Measurements from ENCODE around the gene WDR7. TPM values are rescaled to one million over a fixed set of nuclear protein-coding genes. Genes with fewer than 3 reads are reported as not detected.

The WDR7 gene
- total and polyA plus RNA-seq, 2 experiments from 2014 or later: 7.0 to 14.8 TPM

DNA sequence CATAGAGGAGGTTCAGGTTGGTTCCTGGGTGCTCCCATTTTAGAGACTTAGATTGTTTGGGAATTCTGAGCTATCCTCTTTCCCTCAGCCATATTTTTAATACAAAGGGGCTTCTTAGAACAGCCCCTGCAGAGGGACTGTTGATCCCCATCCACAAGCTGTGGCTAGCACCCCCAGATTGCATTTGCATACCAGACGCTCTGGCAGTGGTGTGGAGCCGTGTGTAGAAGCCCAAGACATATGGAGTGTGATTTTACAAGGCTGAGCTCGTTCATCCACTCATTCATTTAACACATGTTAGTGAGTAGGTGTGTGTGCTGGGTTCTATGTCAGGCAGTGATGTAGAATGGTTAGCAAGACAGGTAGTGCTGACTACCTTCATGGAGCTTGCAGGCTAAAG lies 329.0 kb downstream of the WDR7 start:
- no peaks in the 10 kb centered on the region for H3K36me3 ChIP-seq (ENCODE audit: insufficient read depth)
- H3K36me3 Mint-ChIP-seq (ENCODE audit: low read depth): no peaks in the 10 kb centered on the region

More for the DNA sequence above, 329.0 kb downstream of the WDR7 start:
- no peak overlapping the region for H2AFZ ChIP-seq
- H3K27ac ChIP-seq (ENCODE audit: low read depth): no peak overlapping the region
- no peak for DNase-seq (ENCODE audit: low spot score)
- Mint-ChIP-seq H3K4me3 (no peak overlapping the region), H3K4me1 (peaks cover 14% of the 10 kb centered on the region), H3K27me3 (ENCODE audit: insufficient read depth, low read depth, poor library complexity) (no peaks in the 10 kb centered on the region), H3K27ac (no peak overlapping the region), H3K9me3 (no peaks in the 10 kb centered on the region)
- no peaks in the 10 kb centered on the region for H3K4me1 ChIP-seq (ENCODE audit: insufficient read depth)
- no peak for TF ChIP-seq CTCF (conservative IDR thresholded peaks at IDR 0.05; ENCODE audit: low read depth in 2 of 2)
- no peak for TF ChIP-seq ZNF331 (CRISPR knock-in tag; IDR thresholded peaks at IDR 0.05; ENCODE audit: low read depth)
- no peak for TF ChIP-seq EZH2 (IDR thresholded peaks at IDR 0.05; ENCODE audit: low read depth, unreplicated experiment)
- no peak for TF ChIP-seq POLR2AphosphoS5 (IDR thresholded peaks at IDR 0.05; ENCODE audit: low read depth)
- TF ChIP-seq NANOG (IDR thresholded peaks at IDR 0.05; ENCODE audit: borderline replicate concordance): no peak
- TF ChIP-seq JUNB (IDR thresholded peaks at IDR 0.05; ENCODE audit: unreplicated experiment): no peak
- TF ChIP-seq ZNF114 (CRISPR knock-in tag; IDR thresholded peaks at IDR 0.05): no peak
- TF ChIP-seq, protein P1, sequence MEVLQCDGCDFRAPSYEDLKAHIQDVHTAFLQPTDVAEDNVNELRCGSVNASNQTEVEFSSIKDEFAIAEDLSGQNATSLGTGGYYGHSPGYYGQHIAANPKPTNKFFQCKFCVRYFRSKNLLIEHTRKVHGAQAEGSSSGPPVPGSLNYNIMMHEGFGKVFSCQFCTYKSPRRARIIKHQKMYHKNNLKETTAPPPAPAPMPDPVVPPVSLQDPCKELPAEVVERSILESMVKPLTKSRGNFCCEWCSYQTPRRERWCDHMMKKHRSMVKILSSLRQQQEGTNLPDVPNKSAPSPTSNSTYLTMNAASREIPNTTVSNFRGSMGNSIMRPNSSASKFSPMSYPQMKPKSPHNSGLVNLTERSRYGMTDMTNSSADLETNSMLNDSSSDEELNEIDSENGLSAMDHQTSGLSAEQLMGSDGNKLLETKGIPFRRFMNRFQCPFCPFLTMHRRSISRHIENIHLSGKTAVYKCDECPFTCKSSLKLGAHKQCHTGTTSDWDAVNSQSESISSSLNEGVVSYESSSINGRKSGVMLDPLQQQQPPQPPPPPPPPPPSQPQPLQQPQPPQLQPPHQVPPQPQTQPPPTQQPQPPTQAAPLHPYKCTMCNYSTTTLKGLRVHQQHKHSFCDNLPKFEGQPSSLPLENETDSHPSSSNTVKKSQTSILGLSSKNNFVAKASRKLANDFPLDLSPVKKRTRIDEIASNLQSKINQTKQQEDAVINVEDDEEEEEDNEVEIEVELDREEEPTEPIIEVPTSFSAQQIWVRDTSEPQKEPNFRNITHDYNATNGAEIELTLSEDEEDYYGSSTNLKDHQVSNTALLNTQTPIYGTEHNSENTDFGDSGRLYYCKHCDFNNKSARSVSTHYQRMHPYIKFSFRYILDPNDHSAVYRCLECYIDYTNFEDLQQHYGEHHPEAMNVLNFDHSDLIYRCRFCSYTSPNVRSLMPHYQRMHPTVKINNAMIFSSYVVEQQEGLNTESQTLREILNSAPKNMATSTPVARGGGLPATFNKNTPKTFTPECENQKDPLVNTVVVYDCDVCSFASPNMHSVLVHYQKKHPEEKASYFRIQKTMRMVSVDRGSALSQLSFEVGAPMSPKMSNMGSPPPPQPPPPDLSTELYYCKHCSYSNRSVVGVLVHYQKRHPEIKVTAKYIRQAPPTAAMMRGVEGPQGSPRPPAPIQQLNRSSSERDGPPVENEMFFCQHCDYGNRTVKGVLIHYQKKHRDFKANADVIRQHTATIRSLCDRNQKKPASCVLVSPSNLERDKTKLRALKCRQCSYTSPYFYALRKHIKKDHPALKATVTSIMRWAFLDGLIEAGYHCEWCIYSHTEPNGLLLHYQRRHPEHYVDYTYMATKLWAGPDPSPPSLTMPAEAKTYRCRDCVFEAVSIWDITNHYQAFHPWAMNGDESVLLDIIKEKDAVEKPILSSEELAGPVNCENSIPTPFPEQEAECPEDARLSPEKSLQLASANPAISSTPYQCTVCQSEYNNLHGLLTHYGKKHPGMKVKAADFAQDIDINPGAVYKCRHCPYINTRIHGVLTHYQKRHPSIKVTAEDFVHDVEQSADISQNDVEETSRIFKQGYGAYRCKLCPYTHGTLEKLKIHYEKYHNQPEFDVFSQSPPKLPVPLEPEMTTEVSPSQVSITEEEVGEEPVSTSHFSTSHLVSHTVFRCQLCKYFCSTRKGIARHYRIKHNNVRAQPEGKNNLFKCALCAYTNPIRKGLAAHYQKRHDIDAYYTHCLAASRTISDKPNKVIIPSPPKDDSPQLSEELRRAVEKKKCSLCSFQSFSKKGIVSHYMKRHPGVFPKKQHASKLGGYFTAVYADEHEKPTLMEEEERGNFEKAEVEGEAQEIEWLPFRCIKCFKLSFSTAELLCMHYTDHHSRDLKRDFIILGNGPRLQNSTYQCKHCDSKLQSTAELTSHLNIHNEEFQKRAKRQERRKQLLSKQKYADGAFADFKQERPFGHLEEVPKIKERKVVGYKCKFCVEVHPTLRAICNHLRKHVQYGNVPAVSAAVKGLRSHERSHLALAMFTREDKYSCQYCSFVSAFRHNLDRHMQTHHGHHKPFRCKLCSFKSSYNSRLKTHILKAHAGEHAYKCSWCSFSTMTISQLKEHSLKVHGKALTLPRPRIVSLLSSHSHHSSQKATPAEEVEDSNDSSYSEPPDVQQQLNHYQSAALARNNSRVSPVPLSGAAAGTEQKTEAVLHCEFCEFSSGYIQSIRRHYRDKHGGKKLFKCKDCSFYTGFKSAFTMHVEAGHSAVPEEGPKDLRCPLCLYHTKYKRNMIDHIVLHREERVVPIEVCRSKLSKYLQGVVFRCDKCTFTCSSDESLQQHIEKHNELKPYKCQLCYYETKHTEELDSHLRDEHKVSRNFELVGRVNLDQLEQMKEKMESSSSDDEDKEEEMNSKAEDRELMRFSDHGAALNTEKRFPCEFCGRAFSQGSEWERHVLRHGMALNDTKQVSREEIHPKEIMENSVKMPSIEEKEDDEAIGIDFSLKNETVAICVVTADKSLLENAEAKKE (CRISPR knock-in tag; IDR thresholded peaks at IDR 0.05): no peak
- H3F3A ChIP-seq (replicated peaks; ENCODE audit: low read depth): no peaks in the 10 kb centered on the region
- ATAC-seq: no peak
- no peak overlapping the region for H3K4me2 ChIP-seq
- H3K79me2 ChIP-seq (replicated peaks; ENCODE audit: insufficient read depth): no peaks in the 10 kb centered on the region
- H3K9me2 ChIP-seq (ENCODE audit: insufficient read depth): no peaks in the 10 kb centered on the region
- no peak overlapping the region for H3K4me3 ChIP-seq
- no peaks in the 10 kb centered on the region for H3K27me3 ChIP-seq (ENCODE audit: insufficient read depth)
- H4K20me1 ChIP-seq (replicated peaks; ENCODE audit: insufficient read depth): no peaks in the 10 kb centered on the region
